Lung (tissue), 12 donors: ENCODE data around the gene CWC27. TPM values are rescaled to one million over a fixed set of nuclear protein-coding genes. Genes with fewer than 3 reads are reported as not detected.
"Not testable (repeated sequence)": the region's sequence is repeated elsewhere in the genome, so short reads cannot be mapped to it uniquely, and the experiment has no call there.

Experiments used
- ATAC-seq: fragments of 200-7000 bp; cut with Tn5 transposase; one replicate; pipeline ENCODE4 v1.9.1; 2020; ENCODE audit warnings: moderate number of reproducible peaks; ENCODE audit not compliant: insufficient read depth, low FRiP score
- DNase-seq, 3 donors: peaks; one replicate each; pipeline ENCODE4 v3.0.0-alpha.2; 2013 to 2017
- H3K27ac ChIP-seq, 2 donors: one replicate each; pipeline ENCODE4 v1.5.1; 2013; ENCODE audit warnings: mild to moderate bottlenecking in 2 of 2, moderate library complexity in 2 of 2, control low read depth in 1 of 2, inconsistent platforms in 1 of 2, low read depth in 1 of 2, low read length in 1 of 2
- H3K27me3 ChIP-seq, 3 donors: one replicate each; pipeline ENCODE4 v1.5.1; 2013; ENCODE audit warnings: low read length in 2 of 3; ENCODE audit not compliant: control insufficient read depth in 3 of 3, insufficient read depth in 3 of 3
- H3K36me3 ChIP-seq, 4 donors: one replicate each; pipeline ENCODE4 v1.5.1; 2013; ENCODE audit warnings: low read length in 4 of 4, mild to moderate bottlenecking in 1 of 4, moderate library complexity in 1 of 4; ENCODE audit not compliant: control insufficient read depth in 4 of 4, insufficient read depth in 4 of 4
- H3K4me1 ChIP-seq, 5 donors: one replicate each; pipeline ENCODE4 v1.5.1; 2013; ENCODE audit warnings: low read length in 5 of 5, mild to moderate bottlenecking in 2 of 5, moderate library complexity in 1 of 5; ENCODE audit not compliant: control insufficient read depth in 5 of 5, insufficient read depth in 5 of 5
- H3K4me3 ChIP-seq: one replicate; pipeline ENCODE4 v1.5.1; 2013; ENCODE audit warnings: mild to moderate bottlenecking, control low read depth, moderate library complexity
- H3K9ac ChIP-seq, 2 donors: one replicate each; pipeline ENCODE4 v1.5.1; 2013; ENCODE audit warnings: low read length in 2 of 2, control low read depth in 1 of 2; ENCODE audit not compliant: insufficient read depth in 1 of 2
- H3K9me3 ChIP-seq, 4 donors: one replicate each; pipeline ENCODE4 v1.5.1; 2013; ENCODE audit warnings: low read length in 3 of 4, mild to moderate bottlenecking in 1 of 4, moderate library complexity in 1 of 4; ENCODE audit not compliant: control insufficient read depth in 4 of 4, insufficient read depth in 3 of 4
- CTCF ChIP-seq: IDR thresholded peaks from 2 replicates; pipeline ENCODE4 v1.5.1; 2012; ENCODE audit warnings: mild to moderate bottlenecking; ENCODE audit errors: control extremely low read depth, extremely low read depth
- WGBS, 2 donors: extraction: QIAGEN DNeasy Blood & Tissue Kit; methylation state at CpG; one replicate each; pipeline ENCODE4 v1.1.7; 2013; 5-methylcytosine and 5-hydroxymethylcytosine counted together
- polyA plus RNA-seq, 2 donors: library from polyadenylated mRNA; stranded (reverse); fragments of 200-250 nt; gene quantifications; one replicate each; pipeline ENCODE4 v1.2.1, GENCODE V29; 2013
- total RNA-seq, 2 donors: library from RNA; depleted of rRNA in 1 of 2; stranded (reverse); fragments of >200 nt in 1 of 2; gene quantifications; one replicate each; pipeline ENCODE4 v1.2.1, GENCODE V29; 2014 to 2021
- donor health status: control.
- donor health status: control.
- donor health status: Bipolar disorder and iron deficiency.
- donor health status: healthy.
- donor health status: DM: yes; HTN: yes; CAD: no.

The CWC27 gene
- total and polyA plus RNA-seq, 4 donors, result 12.0 to 21.2 (median 16.7) TPM

- Histone ChIP-seq H3K27me3 (no peaks in the 10 kb centered on the region), H3K4me3 (no peak overlapping the region), H3K36me3 (no peaks in the 10 kb centered on the region), H3K4me1 (no peaks in the 10 kb centered on the region), H3K9ac (no peak overlapping the region), H3K9me3 (no peaks in the 10 kb centered on the region), H3K27ac (no peak overlapping the region)
- ATAC-seq (no peak), DNase-seq (no peak)
- 97 to 100% methylated on average over 1 of the region's 1 CpG for WGBS, 2 donors
- TF ChIP-seq CTCF, result no peak
Measured at GRCh38 chr5:64929833-64930232, 161.1 kb downstream of the CWC27 start.

GRCh38 chr5:64930672-64931318 is 162.1 kb downstream of the CWC27 start:
- WGBS, 2 donors, result 100% methylated on average over 2 of the region's 2 CpGs
- H3K9ac ChIP-seq, result no peak overlapping the region

GRCh38 chr5:64939422-64939771 is 170.7 kb downstream of the CWC27 start:
- H3K27me3 ChIP-seq, H3K36me3 ChIP-seq, H3K4me3 ChIP-seq, H3K9me3 ChIP-seq, ATAC-seq, DNase-seq, H3K27ac ChIP-seq, H3K9ac ChIP-seq, H3K4me1 ChIP-seq: not testable (repeated sequence)
- 84 to 90% methylated on average over 4 of the region's 4 CpGs for WGBS, 2 donors

More at GRCh38 chr5:64930672-64931318, 162.1 kb downstream of the CWC27 start:
- no peaks in the 10 kb centered on the region for H3K27me3 ChIP-seq
- DNase-seq, result no peak
- no peaks in the 10 kb centered on the region for H3K4me1 ChIP-seq
- H3K36me3 ChIP-seq, result no peaks in the 10 kb centered on the region
- H3K27ac ChIP-seq, result no peak overlapping the region
- no peak for ATAC-seq
- H3K9me3 ChIP-seq, result no peaks in the 10 kb centered on the region
- H3K4me3 ChIP-seq, result no peak overlapping the region
- no peak for TF ChIP-seq CTCF

- 68 to 82% methylated on average over 17 of the region's 17 CpGs for WGBS, 2 donors
- H3K4me3 ChIP-seq, result no peak overlapping the region
Measured at GRCh38 chr5:64939772-64940510, 171.2 kb downstream of the CWC27 start.

More at GRCh38 chr5:64939772-64940510, 171.2 kb downstream of the CWC27 start:
- ATAC-seq, result peak; percentile 69
- Histone ChIP-seq H3K27ac (no peak overlapping the region), H3K9me3 (no peaks in the 10 kb centered on the region), H3K9ac (no peak overlapping the region), H3K27me3 (no peaks in the 10 kb centered on the region), H3K36me3 (peaks cover 0 to 2% (median 0%) of the 10 kb centered on the region in 4 donors), H3K4me1 (peaks cover 0 to 4% (median 0%) of the 10 kb centered on the region in 5 donors)
- TF ChIP-seq CTCF, result no peak
- peak; percentile 58 to 71 (median 65) for DNase-seq
